ENCODE measurements around the gene USP36. TPM values are rescaled to one million over a fixed set of nuclear protein-coding genes. Genes with fewer than 3 reads are reported as not detected.
"Not testable (repeated sequence)": the region's sequence is repeated elsewhere in the genome, so short reads cannot be mapped to it uniquely, and the experiment has no call there.

The USP36 gene
- total RNA-seq = 10 to 100 TPM; 13.2 to 38.9 (median 22.4) TPM

DNA sequence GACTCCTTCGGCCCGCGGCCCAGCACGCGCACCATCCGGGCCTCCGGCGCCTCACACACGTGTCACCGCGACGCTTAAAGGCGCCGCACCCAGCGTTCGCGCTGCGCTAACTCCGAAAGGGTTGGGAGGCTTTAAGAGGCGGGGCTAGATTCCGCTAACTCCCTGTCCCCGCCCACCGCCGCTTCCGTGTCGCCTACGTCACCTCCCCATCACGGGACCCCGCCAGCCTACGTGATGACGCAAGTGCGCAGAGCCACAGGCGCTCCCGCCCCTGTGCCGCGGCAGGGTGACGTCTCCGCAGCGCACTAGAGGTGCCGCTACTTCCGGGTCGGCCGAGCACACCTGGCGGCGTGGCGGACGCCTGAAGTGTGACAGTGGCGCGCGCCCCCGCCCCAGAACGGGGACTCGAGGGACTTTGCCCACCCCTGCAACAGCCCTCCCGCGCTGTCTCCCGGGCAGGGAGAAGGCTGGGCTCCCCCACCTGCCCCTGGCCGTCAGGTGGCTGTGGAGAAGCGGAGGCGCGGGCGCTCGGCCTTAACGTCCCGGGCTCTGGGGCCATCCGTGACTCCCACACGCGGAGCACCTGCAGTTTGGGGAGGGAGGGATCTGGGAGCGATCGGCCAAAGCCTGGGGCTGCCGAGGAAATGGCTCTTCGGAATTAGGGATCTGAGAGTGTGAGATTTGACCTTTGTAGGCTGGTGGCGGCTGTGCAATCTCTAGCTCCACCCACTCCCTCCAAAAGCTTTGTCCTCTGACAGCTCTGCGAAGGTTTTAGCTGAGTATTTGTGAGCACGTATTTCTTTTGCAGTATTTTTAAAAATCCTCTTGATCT lies at the start of gene USP36:
TSS of gene USP36 (minus strand) at position 35 of the 832 bp plus-strand sequence. CDS start 4,451 bp downstream, outside the sequence.
- peak within 1 kb of the TSS; percentile 98 to 100 (median 100) for H3K27ac ChIP-seq
- 0 to 4% methylated on average over 4 to 7 of the region's 74 CpGs for WGBS, 2 donors
- peaks cover 10 to 24% (median 14%) of the 10 kb centered on the region in 3 donors for H3K36me3 ChIP-seq
- no peaks in the 10 kb centered on the region for H3K27me3 ChIP-seq
- DNase-seq = peak; percentile 92
- no peaks in the 10 kb centered on the region for H3K9me3 ChIP-seq
- intact Hi-C loops (cut with DNase I) = no loop called here
- H3K4me3 ChIP-seq = peak within 1 kb of the TSS; percentile 79 to 98 (median 96)
- peak in 3 of 4 donors; percentile 72 to 97 (median 95) for TF ChIP-seq POLR2A (IDR thresholded peaks at IDR 0.05)
- TF ChIP-seq, protein P1, sequence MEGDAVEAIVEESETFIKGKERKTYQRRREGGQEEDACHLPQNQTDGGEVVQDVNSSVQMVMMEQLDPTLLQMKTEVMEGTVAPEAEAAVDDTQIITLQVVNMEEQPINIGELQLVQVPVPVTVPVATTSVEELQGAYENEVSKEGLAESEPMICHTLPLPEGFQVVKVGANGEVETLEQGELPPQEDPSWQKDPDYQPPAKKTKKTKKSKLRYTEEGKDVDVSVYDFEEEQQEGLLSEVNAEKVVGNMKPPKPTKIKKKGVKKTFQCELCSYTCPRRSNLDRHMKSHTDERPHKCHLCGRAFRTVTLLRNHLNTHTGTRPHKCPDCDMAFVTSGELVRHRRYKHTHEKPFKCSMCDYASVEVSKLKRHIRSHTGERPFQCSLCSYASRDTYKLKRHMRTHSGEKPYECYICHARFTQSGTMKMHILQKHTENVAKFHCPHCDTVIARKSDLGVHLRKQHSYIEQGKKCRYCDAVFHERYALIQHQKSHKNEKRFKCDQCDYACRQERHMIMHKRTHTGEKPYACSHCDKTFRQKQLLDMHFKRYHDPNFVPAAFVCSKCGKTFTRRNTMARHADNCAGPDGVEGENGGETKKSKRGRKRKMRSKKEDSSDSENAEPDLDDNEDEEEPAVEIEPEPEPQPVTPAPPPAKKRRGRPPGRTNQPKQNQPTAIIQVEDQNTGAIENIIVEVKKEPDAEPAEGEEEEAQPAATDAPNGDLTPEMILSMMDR (IDR thresholded peaks at IDR 0.05) = peak in 3 of 6 experiments; percentile 16 to 20 (median 19)
- peaks cover 17 to 39% (median 22%) of the 10 kb centered on the region in 3 donors for H3K4me1 ChIP-seq

DNA sequence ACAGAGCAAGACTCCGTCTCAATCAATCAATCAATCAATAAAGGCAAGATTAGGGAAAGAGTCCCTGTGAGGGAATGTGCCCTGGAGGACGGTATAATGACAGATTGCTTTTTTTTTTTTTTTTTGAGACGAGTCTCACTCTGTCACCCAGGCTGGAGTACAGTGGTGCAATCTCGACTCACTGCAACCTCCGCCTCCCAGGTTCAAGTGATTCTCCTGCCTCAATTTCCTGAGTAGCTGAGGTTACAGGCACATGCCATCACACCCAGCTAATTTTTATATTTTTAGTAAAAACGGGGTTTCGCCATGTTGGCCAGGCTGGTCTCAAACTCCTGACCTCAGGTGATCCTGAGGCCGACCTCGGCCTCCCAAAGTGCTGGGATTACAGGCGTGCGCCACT lies 49.5 kb upstream of the USP36 start:
- H3K36me3 ChIP-seq; DNase-seq; H3K27me3 ChIP-seq; H3K4me3 ChIP-seq; H3K9me3 ChIP-seq; intact Hi-C loops (cut with DNase I): not testable (repeated sequence)
- 66 to 76% methylated on average over 9 to 11 of the region's 11 CpGs for WGBS, 2 donors
- H3K4me1 ChIP-seq = peaks cover 6 to 86% (median 59%) of the 10 kb centered on the region in 3 donors
- peak overlapping the region in 3 of 4 donors; percentile 15 to 65 (median 44) for H3K27ac ChIP-seq

DNA sequence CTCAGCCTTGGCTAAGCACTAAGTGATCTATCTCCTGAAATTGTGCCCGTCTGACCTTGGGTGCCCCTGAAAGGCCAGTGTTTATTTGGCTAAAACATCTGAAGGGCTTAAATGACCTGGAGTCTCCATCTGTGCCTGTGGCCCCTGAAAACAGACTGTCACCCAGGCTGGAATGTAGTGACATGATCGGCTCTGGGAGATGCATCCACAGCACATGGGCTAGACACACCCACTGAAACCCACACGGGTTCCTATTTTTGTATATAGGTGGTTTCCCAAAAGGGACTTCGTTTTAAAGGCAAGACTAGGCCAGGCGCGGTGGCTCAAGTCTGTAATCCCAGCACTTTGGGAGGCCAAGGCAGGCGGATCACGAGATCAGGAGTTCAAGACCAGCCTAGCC lies 48.9 kb upstream of the USP36 start:
- intact Hi-C loops (cut with DNase I) = no loop called here
- Histone ChIP-seq H3K9me3 (no peaks in the 10 kb centered on the region), H3K4me1 (peaks cover 10 to 86% (median 60%) of the 10 kb centered on the region in 3 donors), H3K27me3 (no peaks in the 10 kb centered on the region), H3K4me3 (no peak overlapping the region), H3K27ac (peak overlapping the region in 3 of 4 donors; percentile 15 to 65 (median 25)), H3K36me3 (no peaks in the 10 kb centered on the region)
- 43 to 69% methylated on average over 5 to 8 of the region's 8 CpGs for WGBS, 2 donors
- no peak for TF ChIP-seq POLR2A (IDR thresholded peaks at IDR 0.05)
- TF ChIP-seq, protein P1 (IDR thresholded peaks at IDR 0.05) = no peak
- no peak for DNase-seq

DNA sequence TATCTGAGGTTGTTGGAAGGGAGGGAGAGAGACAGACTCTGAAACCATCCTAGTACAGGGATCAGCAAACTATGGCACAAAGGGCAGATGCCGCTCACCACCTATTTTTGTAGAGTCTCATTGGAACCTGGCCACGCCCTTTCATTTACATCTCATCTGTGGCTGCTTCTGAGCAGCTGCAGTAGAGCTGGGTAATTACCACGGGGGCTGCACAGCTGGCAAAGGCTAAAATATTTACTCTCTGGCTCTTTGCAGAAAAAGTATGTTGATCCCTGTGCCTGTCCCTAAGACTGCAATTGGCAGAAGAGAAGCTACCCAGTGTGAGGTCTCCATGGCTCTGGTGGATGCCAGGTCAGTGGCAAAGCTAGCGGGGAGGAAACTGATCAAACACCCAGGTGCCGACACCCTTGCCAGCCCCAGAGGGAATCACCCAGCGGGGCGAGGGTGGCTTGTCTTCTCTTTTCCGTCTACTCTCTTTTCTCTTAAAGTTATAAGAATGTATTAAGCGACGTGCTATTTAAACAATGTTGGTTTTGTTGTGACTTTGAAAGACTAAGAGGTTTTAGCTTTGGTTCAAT lies 48.4 kb upstream of the USP36 start:
- TF ChIP-seq, protein P1 (IDR thresholded peaks at IDR 0.05) = no peak
- TF ChIP-seq POLR2A (IDR thresholded peaks at IDR 0.05) = no peak
- WGBS, 2 donors = 47 to 52% methylated on average over 10 of the region's 10 CpGs
- intact Hi-C loops (cut with DNase I) = no loop called here
- H3K36me3 ChIP-seq = no peaks in the 10 kb centered on the region
- H3K4me3 ChIP-seq = no peak overlapping the region
- no peak for DNase-seq
- H3K27me3 ChIP-seq = no peaks in the 10 kb centered on the region
- no peaks in the 10 kb centered on the region for H3K9me3 ChIP-seq
- peak overlapping the region in 3 of 4 donors; percentile 7 to 65 (median 15) for H3K27ac ChIP-seq
- peaks cover 15 to 86% (median 60%) of the 10 kb centered on the region in 3 donors for H3K4me1 ChIP-seq

DNA sequence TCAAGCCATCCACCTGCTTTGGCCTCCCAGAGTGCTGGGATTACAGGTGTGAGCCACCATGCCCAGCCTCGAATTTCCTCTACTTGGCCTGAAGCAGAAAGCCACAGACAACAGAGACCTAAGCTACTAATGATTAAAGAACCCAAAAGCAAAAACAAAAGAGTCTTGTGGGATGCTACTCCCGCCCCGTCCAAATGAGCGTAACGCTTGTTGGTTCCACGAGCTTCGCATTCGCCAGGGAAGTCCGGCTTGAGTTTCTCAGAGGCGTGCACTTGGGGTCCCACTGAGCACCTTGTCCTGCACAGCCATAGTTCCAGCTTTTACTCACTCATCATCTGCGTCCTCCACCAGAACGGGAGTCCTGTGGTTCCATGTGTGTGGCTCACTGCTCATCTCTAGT lies 46.3 kb upstream of the USP36 start:
- Histone ChIP-seq H3K27me3 (no peaks in the 10 kb centered on the region), H3K4me3 (no peak overlapping the region), H3K36me3 (no peaks in the 10 kb centered on the region), H3K27ac (peak overlapping the region in 1 of 4 donors; percentile 93), H3K9me3 (no peaks in the 10 kb centered on the region), H3K4me1 (peaks cover 29 to 86% (median 62%) of the 10 kb centered on the region in 3 donors)
- TF ChIP-seq, protein P1 (IDR thresholded peaks at IDR 0.05) = no peak
- TF ChIP-seq POLR2A (IDR thresholded peaks at IDR 0.05) = no peak
- intact Hi-C loops (cut with DNase I) = no loop called here
- WGBS, 2 donors = 86 to 92% methylated on average over 11 to 12 of the region's 12 CpGs
- no peak for DNase-seq
